PC-9 (cell line): ENCODE results near the gene NUP43. TPM values are rescaled to one million over a fixed set of nuclear protein-coding genes. Genes with fewer than 3 reads are reported as not detected.

Experiments
- BruUV-seq: library from RNA; stranded (reverse); fragments of 400-500 nt; replicated peaks from 2 replicates; lab custom pipeline; 2021; lab: Mats Ljungman, UMichigan
- CTCF ChIA-PET: fragments of 300-600 bp; sonication (Branson Sonifier 250); formaldehyde crosslinking; loops from one replicate; lab custom pipeline; 2022; ENCODE audit warnings: antibody characterized with exemption; lab: Charles Lee
- POLR2A ChIA-PET: fragments of 300-600 bp; sonication (Branson Sonifier 250); formaldehyde crosslinking; loops from one replicate; lab custom pipeline; 2022; ENCODE audit warnings: antibody characterized with exemption; ENCODE audit not compliant: unreplicated experiment; lab: Charles Lee
- DNase-seq, 2 experiments: peaks; one replicate each; pipeline versions ENCODE4 v3.0.0 to v3.0.0-alpha.2; 2015 to 2022; ENCODE audit warnings: mixed read lengths in 1 of 2
- H2AFZ ChIP-seq: fragments of 200-600 bp; sonication (generic); 2 replicates; pipeline ENCODE4 v1.8.1; 2017; ENCODE audit warnings: antibody characterized with exemption
- H3F3A ChIP-seq: fragments of 200-600 bp; sonication (generic); 2 replicates; pipeline ENCODE4 v1.8.1; 2017; ENCODE audit warnings: antibody characterized with exemption, mild to moderate bottlenecking, low read depth; ENCODE audit not compliant: insufficient read depth
- H3K27ac ChIP-seq: fragments of 200-600 bp; sonication (generic); 2 replicates; pipeline ENCODE4 v1.6.1; 2016; ENCODE audit warnings: mixed run types
- H3K27me3 ChIP-seq: fragments of 200-600 bp; sonication (generic); 2 replicates; pipeline ENCODE4 v1.6.1; 2016; ENCODE audit warnings: low read depth, mixed run types; ENCODE audit not compliant: insufficient read depth
- H3K36me3 ChIP-seq: fragments of 200-600 bp; sonication (generic); 2 replicates; pipeline ENCODE4 v1.6.1; 2016; ENCODE audit warnings: low read depth, mixed run types
- H3K4me1 ChIP-seq: fragments of 200-600 bp; sonication (generic); replicated peaks from 2 replicates; pipeline ENCODE4 v1.6.1; 2016; ENCODE audit warnings: mixed run types; ENCODE audit not compliant: insufficient read depth
- H3K4me2 ChIP-seq: fragments of 200-600 bp; sonication (generic); 2 replicates; pipeline ENCODE4 v1.6.1; 2017; ENCODE audit warnings: mixed run types
- H3K4me3 ChIP-seq: fragments of 200-600 bp; sonication (generic); 2 replicates; pipeline ENCODE4 v1.6.1; 2016; ENCODE audit warnings: mixed run types
- H3K79me2 ChIP-seq: fragments of 200-600 bp; sonication (generic); 2 replicates; pipeline ENCODE4 v1.6.1; 2017; ENCODE audit warnings: low read depth, mixed run types
- H3K9me2 ChIP-seq: fragments of 200-600 bp; sonication (generic); 2 replicates; pipeline ENCODE4 v1.8.1; 2017; ENCODE audit warnings: mild to moderate bottlenecking; ENCODE audit not compliant: insufficient read depth
- H3K9me3 ChIP-seq: fragments of 200-600 bp; sonication (generic); 2 replicates; pipeline ENCODE4 v1.8.1; 2016; ENCODE audit warnings: low read depth; ENCODE audit not compliant: insufficient read depth
- H4K20me1 ChIP-seq: fragments of 200-600 bp; sonication (generic); 2 replicates; pipeline ENCODE4 v1.8.1; 2017; ENCODE audit not compliant: insufficient read depth
- CTCF ChIP-seq: fragments of 200-600 bp; sonication (generic); conservative IDR thresholded peaks from 2 replicates; pipeline ENCODE4 v1.6.1; 2017; ENCODE audit warnings: mixed run types, antibody characterized with exemption, mild to moderate bottlenecking, moderate library complexity
- EZH2 ChIP-seq: fragments of 200-600 bp; sonication (generic); IDR thresholded peaks from 2 replicates; pipeline ENCODE4 v1.8.0; 2017; ENCODE audit warnings: antibody characterized with exemption, low read depth
- intact Hi-C: fragments of 100-400 bp; cut with micrococcal nuclease; formaldehyde crosslinking; loops from one replicate; pipeline ENCODE4 v1.10.0; 2022; ENCODE audit not compliant: unreplicated experiment
- total RNA-seq: library from RNA; stranded (reverse); gene quantifications from 2 replicates; pipeline ENCODE4 v1.2.3, GENCODE V29; 2021

The NUP43 gene
- total RNA-seq, 1 experiment from 2014 or later, result 36.2 TPM

GRCh38 chr6:149701714-149702113 is 44.6 kb downstream of the NUP43 start:
- intact Hi-C loops, result no loop called here
- Histone ChIP-seq H3K27ac (no peak overlapping the region), H3K4me3 (no peak overlapping the region), H3K36me3 (peaks cover 3% of the 10 kb centered on the region), H4K20me1 (peaks cover 15% of the 10 kb centered on the region), H3K9me3 (no peaks in the 10 kb centered on the region), H3F3A (0 out of 2 replicates have a peak, but pooled peaks cover 7% of the 10 kb centered on the region), H3K9me2 (no peaks in the 10 kb centered on the region), H3K27me3 (no peaks in the 10 kb centered on the region), H2AFZ (no peak overlapping the region), H3K4me2 (no peak overlapping the region), H3K4me1 (no peaks in the 10 kb centered on the region), H3K79me2 (peaks cover 55% of the 10 kb centered on the region)
- DNase-seq, result no peak
- CTCF ChIA-PET, result no interaction called here
- no TSS peak for BruUV-seq
- POLR2A ChIA-PET, result no interaction called here
- TF ChIP-seq EZH2, result no peak
- TF ChIP-seq CTCF, result no peak

- Histone ChIP-seq H3K4me3 (no peak overlapping the region), H3K27me3 (no peaks in the 10 kb centered on the region), H3K4me2 (no peak overlapping the region), H3K9me2 (no peaks in the 10 kb centered on the region), H3K36me3 (peaks cover 3% of the 10 kb centered on the region), H4K20me1 (peaks cover 11% of the 10 kb centered on the region), H3K27ac (no peak overlapping the region), H3K4me1 (no peaks in the 10 kb centered on the region), H3K9me3 (no peaks in the 10 kb centered on the region), H2AFZ (no peak overlapping the region), H3K79me2 (peaks cover 39% of the 10 kb centered on the region; the same call in 1 of the 2 replicates), H3F3A (0 out of 2 replicates have a peak, but pooled peaks cover 7% of the 10 kb centered on the region)
- DNase-seq, result no peak
- TF ChIP-seq EZH2 (no peak), CTCF (no peak)
- ChIA-PET POLR2A (no interaction called here), CTCF (no interaction called here)
- intact Hi-C loops, result no loop called here
- BruUV-seq, result no TSS peak
Measured at GRCh38 chr6:149699150-149699549, 47.2 kb downstream of the NUP43 start.

- no peaks in the 10 kb centered on the region for H3K9me2 ChIP-seq
- no TSS peak for BruUV-seq
- H3K9me3 ChIP-seq, result no peaks in the 10 kb centered on the region
- 0 out of 2 replicates have a peak, but pooled peaks cover 7% of the 10 kb centered on the region for H3F3A ChIP-seq
- CTCF ChIA-PET, result no interaction called here
- peaks cover 29% of the 10 kb centered on the region for H3K79me2 ChIP-seq
- DNase-seq, result no peak
- H2AFZ ChIP-seq, result no peak overlapping the region
- no peak overlapping the region for H3K4me3 ChIP-seq
- intact Hi-C loops, result no loop called here
- peaks cover 11% of the 10 kb centered on the region for H4K20me1 ChIP-seq
- H3K27me3 ChIP-seq, result no peaks in the 10 kb centered on the region
- POLR2A ChIA-PET, result interaction anchor here (0.6 kb wide), 1 partner anchor 1634 kb away, joined by 9 read pairs; no protein-coding TSS in a partner anchor
- TF ChIP-seq EZH2 (no peak), CTCF (no peak)
- no peak overlapping the region for H3K27ac ChIP-seq
- H3K36me3 ChIP-seq, result peaks cover 5% of the 10 kb centered on the region
- no peaks in the 10 kb centered on the region for H3K4me1 ChIP-seq
- H3K4me2 ChIP-seq, result no peak overlapping the region
Measured at GRCh38 chr6:149698175-149698574, 48.2 kb downstream of the NUP43 start.
